ENCODE results near the gene RIC1. TPM values are rescaled to one million over a fixed set of nuclear protein-coding genes. Genes with fewer than 3 reads are reported as not detected.

RIC1 gene
- total RNA-seq, 2 experiments from 2014 or later, result 17.7 to 20.2 TPM

DNA sequence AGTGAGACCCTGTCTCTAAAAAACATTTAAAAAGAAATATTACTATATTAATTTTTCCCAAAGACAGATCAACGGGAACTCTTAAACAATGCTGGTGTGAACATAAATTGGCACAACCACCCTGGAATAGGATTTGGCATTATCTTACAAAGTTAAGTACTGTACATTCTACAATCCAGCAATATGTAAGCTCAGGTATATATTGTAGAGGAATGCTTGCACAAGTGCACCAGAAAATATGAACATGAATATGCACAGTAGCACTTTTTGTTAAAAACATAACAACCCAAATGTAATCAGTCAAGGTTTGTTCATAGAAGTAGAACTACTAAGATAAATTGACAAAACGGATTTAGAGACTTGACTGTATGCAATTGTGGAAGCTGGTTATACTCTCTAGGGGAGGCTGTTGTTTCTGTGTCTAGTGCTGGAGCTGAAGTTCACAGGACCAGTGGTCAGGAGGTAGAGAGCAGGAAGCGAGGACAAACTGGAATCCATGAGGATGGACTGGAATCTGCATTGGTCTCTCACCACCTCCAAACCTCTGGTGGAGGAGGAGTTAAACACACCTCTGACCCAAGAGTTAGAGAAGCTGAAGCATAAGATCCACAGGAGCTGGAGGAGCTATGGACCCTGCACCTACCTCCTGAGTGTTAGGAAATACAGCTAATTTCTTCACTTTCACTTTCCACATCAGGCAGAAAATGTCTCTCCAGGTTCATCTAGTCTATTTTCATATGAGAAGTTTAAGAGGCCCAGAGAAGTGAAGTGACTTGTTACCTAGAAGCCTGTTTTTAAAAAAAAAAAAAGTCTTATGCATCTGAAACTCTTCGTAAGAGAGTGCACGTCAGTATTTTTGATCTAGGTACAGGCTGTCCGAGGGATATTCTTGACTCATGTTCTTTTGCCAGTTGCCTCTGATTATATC lies 20.3 kb upstream of the RIC1 start:
- H3K27me3 Mint-ChIP-seq, result no peaks in the 10 kb centered on the region
- no peak for DNase-seq
- ChIA-PET POLR2A (interaction anchor here (0.7 to 1.0 kb wide), 2 partner anchors 8 to 18 kb away, joined by 3 read pairs; no protein-coding TSS in a partner anchor), CTCF (interaction anchor here (0.7 to 1.3 kb wide), 3 partner anchors 8 to 459 kb away, joined by 3 to 4 read pairs (median 3); no protein-coding TSS in a partner anchor)
- H3K27ac Mint-ChIP-seq, result peak overlapping the region; percentile 89
- H3K4me1 Mint-ChIP-seq, result peaks cover 20% of the 10 kb centered on the region
- peaks cover 7% of the 10 kb centered on the region for H3K36me3 Mint-ChIP-seq (ENCODE audit: low read depth)
- no peaks in the 10 kb centered on the region for H3K9me3 Mint-ChIP-seq
- H3K4me3 Mint-ChIP-seq, result peak overlapping the region; percentile 66

DNA sequence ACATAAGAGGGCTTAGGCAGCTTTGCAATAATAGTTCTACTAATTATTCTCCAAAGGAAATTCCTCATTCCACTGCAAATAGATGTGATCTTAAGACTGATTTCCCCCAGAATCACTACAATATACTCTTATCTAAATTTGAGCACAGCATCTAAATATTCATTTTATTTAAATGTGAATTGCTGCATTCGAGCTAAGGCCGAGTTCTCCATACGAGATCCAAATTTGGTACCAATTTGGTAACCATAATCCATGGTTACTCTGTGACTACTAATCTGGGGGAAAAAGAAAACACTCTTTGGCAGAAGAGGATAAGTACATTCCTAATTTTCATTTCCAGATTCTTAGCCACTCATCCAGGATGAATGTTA lies 19.7 kb upstream of the RIC1 start:
- ChIA-PET POLR2A (interaction anchor here (1.0 kb wide), 1 partner anchor 18 kb away, joined by 3 read pairs; no protein-coding TSS in a partner anchor), CTCF (interaction anchor here (0.7 to 1.3 kb wide), 3 partner anchors 9 to 459 kb away, joined by 3 to 4 read pairs (median 3); no protein-coding TSS in a partner anchor)
- Mint-ChIP-seq H3K4me1 (peaks cover 20% of the 10 kb centered on the region), H3K36me3 (ENCODE audit: low read depth) (peaks cover 8% of the 10 kb centered on the region), H3K4me3 (peak overlapping the region; percentile 66), H3K27ac (peak overlapping the region; percentile 89), H3K9me3 (no peaks in the 10 kb centered on the region), H3K27me3 (no peaks in the 10 kb centered on the region)
- DNase-seq, result no peak

GRCh38 chr9:5610491-5610890 lies 18.4 kb upstream of the RIC1 start:
- Mint-ChIP-seq H3K4me1 (peaks cover 20% of the 10 kb centered on the region), H3K27ac (no peak overlapping the region), H3K27me3 (no peaks in the 10 kb centered on the region), H3K9me3 (no peaks in the 10 kb centered on the region), H3K4me3 (no peak overlapping the region), H3K36me3 (ENCODE audit: low read depth) (peaks cover 11% of the 10 kb centered on the region)
- POLR2A ChIA-PET, result interaction anchor here (1.0 kb wide), 1 partner anchor 223 kb away, joined by 3 read pairs; no protein-coding TSS in a partner anchor
- CTCF ChIA-PET, result no interaction called here
- no peak for DNase-seq

GRCh38 chr9:5611321-5612184 lies 17.4 kb upstream of the RIC1 start:
- Mint-ChIP-seq H3K4me1 (peaks cover 20% of the 10 kb centered on the region), H3K36me3 (ENCODE audit: low read depth) (peaks cover 12% of the 10 kb centered on the region), H3K27me3 (no peaks in the 10 kb centered on the region), H3K27ac (no peak overlapping the region), H3K4me3 (no peak overlapping the region), H3K9me3 (peaks cover 2% of the 10 kb centered on the region)
- DNase-seq, result no peak
- POLR2A ChIA-PET, result no interaction called here
- CTCF ChIA-PET, result interaction anchor here (0.8 to 1.1 kb wide), 2 partner anchors 11 to 16 kb away, joined by 3 read pairs; no protein-coding TSS in a partner anchor

DNA sequence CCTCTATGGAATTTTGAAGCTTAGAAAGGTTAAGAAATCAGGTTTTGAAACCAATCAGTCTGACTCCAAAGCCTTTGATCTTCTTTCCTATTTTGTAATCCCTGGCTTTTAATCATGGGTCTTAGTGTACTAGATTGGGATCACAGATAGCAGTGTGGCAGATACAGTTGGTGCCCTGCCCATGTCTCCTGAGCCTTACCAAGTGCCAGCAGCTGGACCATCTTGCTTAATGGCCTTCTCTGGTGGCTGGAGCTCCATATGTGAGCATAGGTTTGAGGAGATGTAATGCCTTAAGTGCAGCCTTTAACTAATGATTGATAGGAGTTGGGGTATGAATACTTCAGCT lies 16.7 kb upstream of the RIC1 start:
- Mint-ChIP-seq H3K9me3 (peaks cover 2% of the 10 kb centered on the region), H3K36me3 (ENCODE audit: low read depth) (peaks cover 11% of the 10 kb centered on the region), H3K4me1 (peaks cover 20% of the 10 kb centered on the region), H3K4me3 (no peak overlapping the region), H3K27me3 (no peaks in the 10 kb centered on the region), H3K27ac (no peak overlapping the region)
- ChIA-PET POLR2A (no interaction called here), CTCF (interaction anchor here (0.9 to 1.1 kb wide), 2 partner anchors 9 to 11 kb away, joined by 3 read pairs; no protein-coding TSS in a partner anchor)
- DNase-seq, result no peak

GRCh38 chr9:5614192-5614591 lies 14.7 kb upstream of the RIC1 start:
- H3K4me1 Mint-ChIP-seq, result peaks cover 27% of the 10 kb centered on the region
- no peak overlapping the region for H3K27ac Mint-ChIP-seq
- POLR2A ChIA-PET, result interaction anchor here (0.6 to 0.7 kb wide), 2 partner anchors 9 to 14 kb away, joined by 3 to 13 read pairs; no protein-coding TSS in a partner anchor
- no peak for DNase-seq
- no peaks in the 10 kb centered on the region for H3K27me3 Mint-ChIP-seq
- peaks cover 2% of the 10 kb centered on the region for H3K9me3 Mint-ChIP-seq
- CTCF ChIA-PET, result interaction anchor here (0.6 to 1.0 kb wide), 3 partner anchors 13 to 1059 kb away, joined by 3 to 4 read pairs (median 3); no protein-coding TSS in a partner anchor
- H3K36me3 Mint-ChIP-seq (ENCODE audit: low read depth), result peaks cover 19% of the 10 kb centered on the region
- H3K4me3 Mint-ChIP-seq, result no peak overlapping the region

DNA sequence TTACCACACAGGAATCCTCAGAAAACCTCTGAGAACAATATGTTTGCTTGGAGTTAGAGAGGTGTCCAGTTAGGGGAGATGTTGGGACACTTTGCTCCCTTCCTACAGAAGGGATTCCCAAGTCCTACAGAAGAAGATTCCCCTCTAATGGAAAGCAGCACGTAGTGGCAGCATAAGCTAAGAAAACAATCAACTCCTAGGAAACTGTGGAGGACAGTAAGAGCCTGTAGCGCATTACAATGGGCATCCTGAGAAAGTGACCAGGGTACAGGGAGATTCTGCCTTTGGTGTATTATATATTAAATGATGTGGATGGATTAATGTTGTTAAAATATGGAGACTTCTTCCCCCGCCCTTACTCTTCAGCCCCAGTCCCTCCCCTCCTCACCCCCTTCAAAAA lies 13.9 kb upstream of the RIC1 start:
- Mint-ChIP-seq H3K36me3 (ENCODE audit: low read depth) (peaks cover 20% of the 10 kb centered on the region), H3K9me3 (peaks cover 2% of the 10 kb centered on the region), H3K4me3 (no peak overlapping the region), H3K27ac (no peak overlapping the region), H3K27me3 (no peaks in the 10 kb centered on the region), H3K4me1 (peaks cover 24% of the 10 kb centered on the region)
- POLR2A ChIA-PET, result no interaction called here
- CTCF ChIA-PET, result interaction anchor here (0.7 to 1.0 kb wide), 2 partner anchors 14 to 1060 kb away, joined by 3 to 4 read pairs; no protein-coding TSS in a partner anchor
- no peak for DNase-seq

DNA sequence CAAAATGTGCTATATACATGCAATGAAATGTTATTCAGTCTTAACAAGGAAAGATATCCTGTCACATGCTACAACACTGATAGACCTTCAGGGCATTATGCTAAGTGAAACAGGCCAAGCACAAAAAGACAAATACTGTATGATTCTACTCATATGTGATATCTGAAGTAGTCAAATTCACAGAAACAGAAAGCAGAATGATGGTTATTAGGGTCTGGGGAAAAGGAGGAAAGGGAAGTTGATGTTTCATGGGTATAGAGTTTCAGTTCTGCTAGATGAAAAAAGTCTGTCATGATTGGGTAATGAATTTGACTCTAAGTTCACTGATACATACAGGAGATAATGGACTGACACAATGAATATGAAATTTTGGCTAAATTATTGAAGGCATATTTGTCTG lies 11.2 kb upstream of the RIC1 start:
- peaks cover 30% of the 10 kb centered on the region for H3K36me3 Mint-ChIP-seq (ENCODE audit: low read depth)
- ChIA-PET CTCF (no interaction called here), POLR2A (no interaction called here)
- peaks cover 19% of the 10 kb centered on the region for H3K4me1 Mint-ChIP-seq
- H3K27ac Mint-ChIP-seq, result peak overlapping the region; percentile 15
- H3K27me3 Mint-ChIP-seq, result no peaks in the 10 kb centered on the region
- peaks cover 2% of the 10 kb centered on the region for H3K9me3 Mint-ChIP-seq
- H3K4me3 Mint-ChIP-seq, result no peak overlapping the region
- DNase-seq, result no peak

DNA sequence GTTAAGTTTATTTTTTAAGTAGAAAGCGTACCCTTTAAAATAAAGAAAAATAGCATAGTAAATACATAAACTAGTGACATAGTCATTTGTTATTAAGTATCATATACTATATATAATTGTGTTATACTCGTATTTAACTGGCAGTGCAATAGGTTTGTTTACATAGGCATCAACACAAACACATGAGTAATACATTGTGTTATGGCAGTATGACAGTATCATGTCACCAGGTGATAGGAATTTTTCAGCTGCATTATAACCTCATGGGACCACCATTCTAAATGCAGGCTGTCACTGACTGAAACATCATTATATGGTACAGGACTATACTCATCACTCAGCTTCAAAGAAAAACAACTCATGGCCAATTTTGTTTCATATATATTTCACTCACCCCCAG lies 8.4 kb upstream of the RIC1 start:
- DNase-seq, result no peak
- H3K4me3 Mint-ChIP-seq, result no peak overlapping the region
- ChIA-PET POLR2A (no interaction called here), CTCF (interaction anchor here (0.9 to 1.2 kb wide), 4 partner anchors 8 to 110 kb away, joined by 3 read pairs; partner anchors contain the start of gene PDCD1LG2)
- H3K9me3 Mint-ChIP-seq, result peaks cover 2% of the 10 kb centered on the region
- no peaks in the 10 kb centered on the region for H3K27me3 Mint-ChIP-seq
- peaks cover 32% of the 10 kb centered on the region for H3K36me3 Mint-ChIP-seq (ENCODE audit: low read depth)
- H3K4me1 Mint-ChIP-seq, result peaks cover 29% of the 10 kb centered on the region
- no peak overlapping the region for H3K27ac Mint-ChIP-seq

- Mint-ChIP-seq H3K36me3 (ENCODE audit: low read depth) (peaks cover 32% of the 10 kb centered on the region), H3K4me1 (peaks cover 33% of the 10 kb centered on the region), H3K4me3 (no peak overlapping the region), H3K27me3 (no peaks in the 10 kb centered on the region), H3K27ac (no peak overlapping the region), H3K9me3 (peaks cover under 1% of the 10 kb centered on the region)
- CTCF ChIA-PET, result interaction anchor here (0.9 to 1.7 kb wide), 6 partner anchors 9 to 111 kb away, joined by 3 to 4 read pairs (median 3); partner anchors contain the start of gene PDCD1LG2
- POLR2A ChIA-PET, result no interaction called here
- DNase-seq, result no peak
These were observed 7.6 kb upstream of the RIC1 start for GRCh38 chr9:5621327-5621726.

GRCh38 chr9:5622016-5622415 lies 6.9 kb upstream of the RIC1 start:
- CTCF ChIA-PET, result interaction anchor here (0.6 to 1.7 kb wide), 5 partner anchors 10 to 835 kb away, joined by 3 to 4 read pairs (median 4); no protein-coding TSS in a partner anchor
- DNase-seq, result no peak
- Mint-ChIP-seq H3K27me3 (no peaks in the 10 kb centered on the region), H3K4me3 (no peak overlapping the region), H3K27ac (no peak overlapping the region), H3K9me3 (no peaks in the 10 kb centered on the region), H3K36me3 (ENCODE audit: low read depth) (peaks cover 35% of the 10 kb centered on the region), H3K4me1 (peaks cover 38% of the 10 kb centered on the region)
- POLR2A ChIA-PET, result interaction anchor here (0.8 kb wide), 1 partner anchor 211 kb away, joined by 6 read pairs; the partner anchor contains the start of gene ERMP1

GRCh38 chr9:5624655-5625054 lies 4.3 kb upstream of the RIC1 start:
- peaks cover 32% of the 10 kb centered on the region for H3K36me3 Mint-ChIP-seq (ENCODE audit: low read depth)
- no peak overlapping the region for H3K4me3 Mint-ChIP-seq
- H3K9me3 Mint-ChIP-seq, result no peaks in the 10 kb centered on the region
- peaks cover 28% of the 10 kb centered on the region for H3K4me1 Mint-ChIP-seq
- DNase-seq, result no peak
- H3K27ac Mint-ChIP-seq, result peak overlapping the region; percentile 16
- CTCF ChIA-PET, result interaction anchor here (0.7 to 1.2 kb wide), 2 partner anchors 8 to 182 kb away, joined by 3 read pairs; no protein-coding TSS in a partner anchor
- POLR2A ChIA-PET, result no interaction called here
- no peaks in the 10 kb centered on the region for H3K27me3 Mint-ChIP-seq
